ENCODE data around the gene MEAF6.

DNA sequence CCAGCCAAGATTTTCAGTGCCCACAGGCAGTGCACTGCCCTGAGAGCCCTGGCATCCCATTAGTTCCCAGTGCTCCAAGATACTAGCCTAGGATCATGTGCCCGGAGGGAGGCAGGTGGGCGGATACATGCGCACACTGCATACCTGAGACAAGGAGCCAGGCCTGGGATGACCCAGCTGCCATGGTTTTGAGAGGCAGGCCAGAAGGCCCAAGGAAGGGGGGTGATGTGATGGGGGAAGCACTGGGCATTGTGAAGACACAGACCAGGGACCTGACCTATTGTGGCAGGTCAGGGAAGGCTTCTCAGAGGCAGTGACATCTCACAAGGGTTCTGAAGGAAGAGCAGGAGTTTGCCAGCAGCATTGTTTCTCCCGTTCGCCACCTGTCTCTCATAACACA lies 36.6 kb downstream of the MEAF6 start:
- TF ChIP-seq, protein P1, sequence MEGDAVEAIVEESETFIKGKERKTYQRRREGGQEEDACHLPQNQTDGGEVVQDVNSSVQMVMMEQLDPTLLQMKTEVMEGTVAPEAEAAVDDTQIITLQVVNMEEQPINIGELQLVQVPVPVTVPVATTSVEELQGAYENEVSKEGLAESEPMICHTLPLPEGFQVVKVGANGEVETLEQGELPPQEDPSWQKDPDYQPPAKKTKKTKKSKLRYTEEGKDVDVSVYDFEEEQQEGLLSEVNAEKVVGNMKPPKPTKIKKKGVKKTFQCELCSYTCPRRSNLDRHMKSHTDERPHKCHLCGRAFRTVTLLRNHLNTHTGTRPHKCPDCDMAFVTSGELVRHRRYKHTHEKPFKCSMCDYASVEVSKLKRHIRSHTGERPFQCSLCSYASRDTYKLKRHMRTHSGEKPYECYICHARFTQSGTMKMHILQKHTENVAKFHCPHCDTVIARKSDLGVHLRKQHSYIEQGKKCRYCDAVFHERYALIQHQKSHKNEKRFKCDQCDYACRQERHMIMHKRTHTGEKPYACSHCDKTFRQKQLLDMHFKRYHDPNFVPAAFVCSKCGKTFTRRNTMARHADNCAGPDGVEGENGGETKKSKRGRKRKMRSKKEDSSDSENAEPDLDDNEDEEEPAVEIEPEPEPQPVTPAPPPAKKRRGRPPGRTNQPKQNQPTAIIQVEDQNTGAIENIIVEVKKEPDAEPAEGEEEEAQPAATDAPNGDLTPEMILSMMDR (conservative IDR thresholded peaks at IDR 0.05; ENCODE audit: low read depth in 2 of 2): no peak
- no peak for TF ChIP-seq EZH2phosphoT487 (IDR thresholded peaks at IDR 0.05; ENCODE audit: unreplicated experiment)
- no peak for TF ChIP-seq POLR2AphosphoS5 (IDR thresholded peaks at IDR 0.05; ENCODE audit: low read depth)
- TF ChIP-seq STAT1 (IDR thresholded peaks at IDR 0.05; ENCODE audit: unreplicated experiment): no peak
- TF ChIP-seq NANOG (IDR thresholded peaks at IDR 0.05; ENCODE audit: borderline replicate concordance): no peak
- TF ChIP-seq ZNF331 (CRISPR knock-in tag; IDR thresholded peaks at IDR 0.05; ENCODE audit: low read depth): no peak
- no peak for TF ChIP-seq EZH2 (IDR thresholded peaks at IDR 0.05; ENCODE audit: low read depth, unreplicated experiment)
- TF ChIP-seq, protein P2, sequence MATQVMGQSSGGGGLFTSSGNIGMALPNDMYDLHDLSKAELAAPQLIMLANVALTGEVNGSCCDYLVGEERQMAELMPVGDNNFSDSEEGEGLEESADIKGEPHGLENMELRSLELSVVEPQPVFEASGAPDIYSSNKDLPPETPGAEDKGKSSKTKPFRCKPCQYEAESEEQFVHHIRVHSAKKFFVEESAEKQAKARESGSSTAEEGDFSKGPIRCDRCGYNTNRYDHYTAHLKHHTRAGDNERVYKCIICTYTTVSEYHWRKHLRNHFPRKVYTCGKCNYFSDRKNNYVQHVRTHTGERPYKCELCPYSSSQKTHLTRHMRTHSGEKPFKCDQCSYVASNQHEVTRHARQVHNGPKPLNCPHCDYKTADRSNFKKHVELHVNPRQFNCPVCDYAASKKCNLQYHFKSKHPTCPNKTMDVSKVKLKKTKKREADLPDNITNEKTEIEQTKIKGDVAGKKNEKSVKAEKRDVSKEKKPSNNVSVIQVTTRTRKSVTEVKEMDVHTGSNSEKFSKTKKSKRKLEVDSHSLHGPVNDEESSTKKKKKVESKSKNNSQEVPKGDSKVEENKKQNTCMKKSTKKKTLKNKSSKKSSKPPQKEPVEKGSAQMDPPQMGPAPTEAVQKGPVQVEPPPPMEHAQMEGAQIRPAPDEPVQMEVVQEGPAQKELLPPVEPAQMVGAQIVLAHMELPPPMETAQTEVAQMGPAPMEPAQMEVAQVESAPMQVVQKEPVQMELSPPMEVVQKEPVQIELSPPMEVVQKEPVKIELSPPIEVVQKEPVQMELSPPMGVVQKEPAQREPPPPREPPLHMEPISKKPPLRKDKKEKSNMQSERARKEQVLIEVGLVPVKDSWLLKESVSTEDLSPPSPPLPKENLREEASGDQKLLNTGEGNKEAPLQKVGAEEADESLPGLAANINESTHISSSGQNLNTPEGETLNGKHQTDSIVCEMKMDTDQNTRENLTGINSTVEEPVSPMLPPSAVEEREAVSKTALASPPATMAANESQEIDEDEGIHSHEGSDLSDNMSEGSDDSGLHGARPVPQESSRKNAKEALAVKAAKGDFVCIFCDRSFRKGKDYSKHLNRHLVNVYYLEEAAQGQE (IDR thresholded peaks at IDR 0.05; ENCODE audit: unreplicated experiment): no peak
- TF ChIP-seq CREB1 (CRISPR knock-in tag; IDR thresholded peaks at IDR 0.05; ENCODE audit: low read depth): no peak
- no peak for TF ChIP-seq JUNB (IDR thresholded peaks at IDR 0.05; ENCODE audit: unreplicated experiment)
